NCI-H2196 (cell line): ENCODE results near the gene HRH2.
"Not testable (repeated sequence)": the region's sequence is repeated elsewhere in the genome, so short reads cannot be mapped to it uniquely, and the experiment has no call there.

ENCODE experiments used
- DNase-seq: peaks from one replicate; lab custom pipeline; 2025; ENCODE audit not compliant: unreplicated experiment; lab: John Stamatoyannopoulos, UW

Gene HRH2

GRCh38 chr5:175642998-175643397 is 14.9 kb upstream of the HRH2 start:
- DNase-seq = no peak

GRCh38 chr5:175646251-175646650 is 11.6 kb upstream of the HRH2 start:
- no peak for DNase-seq

DNA sequence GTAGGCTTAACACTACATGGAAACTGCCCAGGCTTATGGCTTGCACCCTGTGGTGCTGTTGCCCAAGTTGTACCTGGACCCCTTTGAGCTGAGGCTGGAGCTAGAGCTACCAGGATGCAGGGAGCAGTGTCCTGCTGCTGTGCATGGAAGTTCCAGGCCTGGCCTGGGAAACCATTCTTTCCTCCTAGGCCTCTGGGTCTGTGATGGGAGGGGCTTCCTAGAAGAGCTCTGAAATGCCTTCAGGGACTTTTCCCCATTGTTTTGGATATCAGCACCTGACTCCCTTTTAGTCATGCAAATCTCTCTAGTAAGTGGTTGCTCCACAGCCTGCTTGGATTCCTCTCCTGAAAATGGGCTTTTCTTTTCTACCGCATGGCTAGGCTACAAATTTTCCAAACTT is 7.9 kb upstream of the HRH2 start:
- no peak for DNase-seq

GRCh38 chr5:175650430-175651205 is 7.3 kb upstream of the HRH2 start:
- not testable (repeated sequence) for DNase-seq

- no peak for DNase-seq
Observed at GRCh38 chr5:175652741-175653663, 4.9 kb upstream of the HRH2 start.

GRCh38 chr5:175653763-175654162 is 4.1 kb upstream of the HRH2 start:
- no peak for DNase-seq

DNA sequence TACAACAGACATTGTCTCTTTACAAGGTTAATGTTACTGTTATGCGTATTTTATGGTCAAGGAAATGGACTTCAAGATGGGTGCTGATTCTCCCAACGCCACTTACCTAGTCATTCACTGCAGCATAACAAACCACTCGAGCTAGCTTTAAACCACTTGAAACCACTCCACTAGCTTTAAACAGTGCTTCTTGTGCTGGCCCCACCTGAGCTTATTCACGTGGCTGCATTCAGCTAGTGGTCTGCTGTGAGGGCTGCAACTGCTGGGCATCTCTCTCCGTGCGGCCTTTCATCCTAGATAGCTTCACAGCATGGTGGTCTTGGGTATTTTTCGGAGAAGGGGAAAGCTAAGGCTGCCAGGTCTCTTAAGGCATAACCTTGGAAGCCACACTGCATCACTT is 3.5 kb upstream of the HRH2 start:
- DNase-seq = peak; percentile 5

DNA sequence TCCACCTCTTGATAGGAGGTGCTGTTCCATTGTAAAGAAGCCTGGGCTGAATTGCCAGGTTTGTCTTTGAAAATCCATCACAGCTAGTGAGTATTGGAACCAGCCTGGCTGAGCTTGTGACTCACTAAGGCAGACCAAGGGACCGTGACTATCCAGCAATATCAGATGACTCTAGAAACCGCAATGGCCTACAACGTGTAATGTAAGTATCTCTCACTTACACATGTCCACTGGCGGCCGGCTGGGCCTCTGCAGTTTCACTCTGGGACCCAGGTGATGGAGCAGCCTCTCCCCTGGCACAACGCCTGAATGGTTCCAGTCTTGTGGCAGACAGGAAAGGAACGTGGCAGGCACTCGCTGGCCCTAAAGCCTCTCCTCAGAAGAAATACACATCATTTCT is 3.1 kb upstream of the HRH2 start:
- DNase-seq = peak; percentile 55

DNA sequence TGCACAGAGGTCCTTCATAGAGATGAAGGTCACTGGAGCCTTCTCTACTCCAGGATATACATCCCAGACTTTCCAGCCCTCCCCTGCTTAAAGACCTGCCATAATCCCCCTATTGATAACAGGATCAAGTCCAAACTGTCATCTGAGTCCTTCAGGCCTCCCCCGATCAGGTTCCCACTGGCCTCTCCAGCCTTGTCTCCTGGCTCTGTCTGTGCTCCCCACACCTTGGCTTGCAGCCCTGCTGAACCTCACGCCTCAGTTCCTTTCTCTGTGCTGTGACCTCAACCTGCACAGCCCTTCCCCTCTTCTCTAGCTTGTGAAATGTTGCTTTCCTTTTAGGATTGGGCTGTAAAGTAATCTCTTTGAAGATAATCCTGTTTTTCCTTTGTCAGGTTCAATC is 2.5 kb upstream of the HRH2 start:
- no peak for DNase-seq

DNA sequence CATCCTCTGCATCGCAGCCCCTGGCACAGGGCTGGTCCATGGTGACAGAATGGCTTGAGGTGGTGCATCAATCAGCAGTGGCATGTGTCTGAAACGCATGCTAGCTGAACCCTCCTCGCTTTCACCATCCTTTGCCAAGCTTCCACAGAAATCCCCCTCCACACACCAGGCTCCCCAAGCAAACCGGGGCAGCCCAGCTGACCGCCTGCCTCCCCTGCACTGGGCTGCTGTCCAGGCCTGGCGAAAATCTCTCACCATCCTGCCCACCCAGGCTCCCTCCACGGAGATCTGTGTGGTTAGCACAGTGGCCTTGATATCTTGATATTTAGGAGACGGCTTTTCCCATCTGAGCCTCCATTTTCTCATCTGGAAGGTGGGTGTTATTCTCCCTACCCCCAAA is 905 bp upstream of the HRH2 start:
- no peak for DNase-seq

GRCh38 chr5:175658299-175659145 is 651 bp downstream of the HRH2 start:
- DNase-seq = no peak

DNA sequence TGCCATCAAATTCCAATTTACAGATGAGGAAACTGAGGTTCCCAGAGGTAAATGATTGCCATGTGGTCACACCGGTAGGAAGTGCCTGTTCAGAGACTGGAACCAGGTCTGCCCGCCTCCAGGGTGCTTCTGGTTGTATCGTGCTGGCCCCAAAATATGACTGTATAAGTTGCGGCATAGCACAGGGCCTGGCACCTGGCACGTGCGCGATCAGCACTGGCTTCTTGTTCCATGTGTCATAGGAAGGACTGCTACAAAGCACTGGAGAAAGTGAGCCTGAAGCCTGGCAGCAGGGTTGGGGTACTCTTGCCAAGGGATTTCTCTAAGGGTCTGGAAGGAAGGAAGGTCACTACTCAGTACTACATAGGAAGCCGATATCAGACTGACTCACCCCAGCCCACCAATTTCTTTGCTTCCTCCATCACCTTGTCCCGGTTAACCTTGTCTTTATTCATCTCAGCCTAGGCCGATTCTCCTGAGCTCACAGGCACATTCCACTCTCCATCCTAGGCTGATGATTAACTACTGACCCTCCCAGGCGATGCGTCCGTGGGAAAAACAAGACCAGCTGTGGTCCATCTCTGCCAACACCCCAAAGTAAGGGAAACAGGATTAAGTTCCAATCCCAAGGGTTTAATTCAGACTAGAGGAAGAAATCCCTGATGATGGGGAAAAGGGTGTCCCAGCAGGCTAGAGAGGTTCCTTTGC is 1.8 kb downstream of the HRH2 start:
- no peak for DNase-seq

GRCh38 chr5:175663186-175664184 is 5.6 kb downstream of the HRH2 start:
- DNase-seq = no peak

DNA sequence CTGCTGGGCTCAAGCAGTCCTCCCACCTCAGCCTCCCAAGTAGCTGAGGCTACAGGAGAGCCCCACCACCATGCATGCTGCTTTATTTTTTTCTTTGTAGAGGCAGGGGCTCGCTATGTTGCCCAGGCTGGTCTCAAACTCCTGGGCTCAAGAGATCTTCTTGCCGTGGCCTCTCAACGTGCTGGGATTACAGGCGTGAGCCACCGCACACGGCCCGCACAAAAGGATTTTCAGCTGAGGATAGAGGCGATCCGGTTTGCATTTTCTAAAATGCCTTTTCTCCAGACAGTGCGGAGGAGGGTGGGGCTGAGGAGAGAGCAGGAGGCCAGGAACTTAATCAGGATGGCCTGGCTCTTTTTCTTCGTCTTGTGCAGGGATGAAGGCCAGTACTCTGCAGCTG is 6.9 kb downstream of the HRH2 start:
- DNase-seq = no peak

DNA sequence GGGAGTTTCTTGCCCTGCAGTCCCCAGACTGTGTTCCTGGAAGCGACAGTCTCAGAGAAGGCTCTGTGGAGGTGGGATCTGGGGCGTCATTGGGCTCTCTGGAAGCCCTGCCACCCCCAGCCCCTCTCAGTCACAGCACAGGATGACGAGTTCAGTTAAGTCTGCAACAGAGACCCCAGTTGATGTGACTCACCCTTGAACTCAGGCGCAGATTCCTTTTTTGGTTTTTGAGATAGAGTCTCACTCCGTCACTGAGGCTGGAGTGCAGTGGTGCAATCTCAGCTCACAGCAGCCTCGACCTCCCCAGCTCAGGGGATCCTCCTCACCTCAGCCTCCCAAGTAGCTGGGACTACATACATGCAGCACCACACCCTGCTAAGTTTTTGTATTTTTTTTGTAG is 8.3 kb downstream of the HRH2 start:
- no peak for DNase-seq

GRCh38 chr5:175668006-175668405 is 10.1 kb downstream of the HRH2 start:
- DNase-seq = no peak

DNA sequence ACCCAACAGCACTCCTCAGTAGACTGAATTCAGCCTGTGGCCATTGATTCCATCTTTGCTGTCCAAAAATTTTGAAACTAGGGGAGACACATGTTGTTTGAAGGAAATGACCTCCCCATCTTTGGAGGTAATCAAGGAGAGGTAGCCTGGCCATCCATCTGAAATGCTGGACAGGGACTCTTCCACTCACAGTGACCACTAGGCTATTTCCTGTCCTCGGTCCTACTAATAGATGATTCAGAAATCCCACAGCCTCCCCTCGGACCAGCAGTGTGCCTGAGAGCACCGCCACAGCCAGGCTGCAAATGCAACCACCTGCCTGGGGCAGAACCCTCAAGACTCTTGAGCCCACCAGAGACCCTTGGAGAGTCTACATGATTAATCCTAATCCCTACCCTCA is 12.5 kb downstream of the HRH2 start:
- no peak for DNase-seq

GRCh38 chr5:175671013-175671412 is 13.1 kb downstream of the HRH2 start:
- no peak for DNase-seq

GRCh38 chr5:175672976-175673648 is 15.2 kb downstream of the HRH2 start:
- DNase-seq = no peak
